ENCODE measurements around the gene RIPOR1.

- TF ChIP-seq CTCF (IDR thresholded peaks at IDR 0.05; ENCODE audit: insufficient read depth, low read length, poor library complexity, severe bottlenecking) (no peak), EZH2phosphoT487 (conservative IDR thresholded peaks at IDR 0.05; ENCODE audit: low read length) (no peak)
Measured at GRCh38 chr16:67481561-67482232, 46.9 kb upstream of the RIPOR1 start.

Data from SU-DHL-6 (cell line).